Measurements from ENCODE around the gene PHF14. TPM values are rescaled to one million over a fixed set of nuclear protein-coding genes. Genes with fewer than 3 reads are reported as not detected.

Gene PHF14
- total RNA-seq, 2 experiments from 2014 or later = 33.0 to 33.4 TPM

GRCh38 chr7:11079907-11080306 is 106.2 kb downstream of the PHF14 start:
- CTCF ChIA-PET = no interaction called here
- POLR2A ChIA-PET = no interaction called here

DNA sequence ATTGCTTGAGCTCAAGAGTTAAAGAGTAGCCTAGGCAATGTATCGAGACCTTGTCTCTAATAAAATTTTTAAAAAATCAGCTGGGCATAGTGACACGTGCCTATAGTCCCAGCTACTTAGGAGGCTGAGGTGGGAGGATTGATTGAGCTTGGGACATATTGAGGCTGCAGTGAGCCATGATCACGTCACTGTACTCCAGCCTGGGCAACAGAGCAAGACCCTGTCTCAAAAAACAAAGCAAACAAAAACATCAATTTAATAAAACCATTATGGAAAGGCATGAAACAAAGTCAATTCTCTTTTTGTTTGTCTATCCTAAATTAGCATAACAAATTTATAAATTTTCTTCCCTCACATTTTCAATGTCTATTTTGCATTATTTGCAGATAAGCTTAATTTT is 108.4 kb downstream of the PHF14 start:
- POLR2A ChIA-PET = no interaction called here
- CTCF ChIA-PET = no interaction called here

DNA sequence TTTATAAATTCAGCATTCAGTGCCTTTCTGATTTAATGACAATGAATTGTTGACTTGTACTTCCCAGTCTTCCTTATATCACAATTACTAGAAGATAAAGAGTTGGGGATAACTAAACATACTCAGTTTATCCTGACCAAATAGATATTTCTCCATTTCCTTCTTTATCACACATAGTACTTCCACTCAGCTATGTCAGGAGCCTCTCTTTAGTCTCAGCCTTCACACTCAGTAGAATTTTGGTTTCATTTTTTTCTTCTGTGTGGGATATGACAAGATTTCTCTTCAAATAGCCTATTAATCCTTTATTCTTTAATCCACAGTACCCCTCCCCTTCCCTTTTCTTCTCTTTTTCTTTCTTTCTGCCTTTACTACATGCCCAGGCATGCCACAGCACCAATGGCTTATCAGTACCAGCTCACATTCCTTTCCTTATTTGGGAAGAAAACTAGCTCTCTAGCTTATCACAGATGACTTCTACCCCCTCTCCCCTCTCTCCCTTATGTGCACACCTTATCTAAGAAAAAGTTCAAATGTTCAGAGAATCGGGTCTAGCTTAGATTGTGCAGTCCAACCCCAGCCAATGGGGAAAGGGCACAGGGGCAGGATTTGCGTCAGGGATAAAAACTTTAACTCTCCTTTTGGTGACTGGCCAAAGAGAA is 109.0 kb downstream of the PHF14 start:
- ChIA-PET CTCF (no interaction called here), POLR2A (no interaction called here)

DNA sequence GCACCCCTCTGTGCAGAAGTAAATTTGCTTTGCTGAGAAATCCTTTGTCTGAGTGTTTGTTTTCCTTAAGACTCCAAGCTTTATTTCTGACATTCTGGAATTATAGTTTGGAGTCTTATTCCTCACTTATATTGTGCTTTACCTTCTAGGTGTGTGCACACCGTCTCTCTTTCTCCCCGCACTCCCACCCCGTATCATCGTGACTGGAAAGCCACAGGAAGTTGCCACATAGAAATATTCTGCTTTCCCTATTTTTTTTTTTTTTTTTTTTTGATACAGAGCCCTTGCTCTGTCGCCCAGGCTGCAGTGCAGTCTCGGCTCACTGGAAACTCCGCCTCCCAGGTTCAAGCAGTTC is 109.5 kb downstream of the PHF14 start:
- POLR2A ChIA-PET = no interaction called here
- CTCF ChIA-PET = interaction anchor here (0.7 kb wide), 1 partner anchor 54 kb away, joined by 3 read pairs; no protein-coding TSS in a partner anchor

DNA sequence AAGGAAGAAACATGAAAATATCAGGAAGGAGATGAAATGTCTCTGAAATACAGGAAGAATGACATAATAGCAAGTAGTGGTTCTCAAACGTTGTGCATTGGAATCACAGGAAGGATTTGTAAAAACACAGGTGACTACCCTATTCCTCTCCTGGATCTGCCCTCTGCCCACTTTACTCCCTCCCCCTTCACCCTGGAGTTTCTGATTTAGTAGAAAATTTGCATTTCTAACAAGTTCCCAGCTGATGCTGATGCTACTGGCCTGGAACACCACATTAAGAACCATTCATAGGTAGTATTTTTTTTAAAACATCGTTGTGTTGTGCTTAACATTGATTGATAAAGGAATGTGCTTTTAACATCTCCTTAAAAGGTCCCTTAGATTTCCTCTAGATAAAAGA is 130.9 kb downstream of the PHF14 start:
- CTCF ChIA-PET = no interaction called here

DNA sequence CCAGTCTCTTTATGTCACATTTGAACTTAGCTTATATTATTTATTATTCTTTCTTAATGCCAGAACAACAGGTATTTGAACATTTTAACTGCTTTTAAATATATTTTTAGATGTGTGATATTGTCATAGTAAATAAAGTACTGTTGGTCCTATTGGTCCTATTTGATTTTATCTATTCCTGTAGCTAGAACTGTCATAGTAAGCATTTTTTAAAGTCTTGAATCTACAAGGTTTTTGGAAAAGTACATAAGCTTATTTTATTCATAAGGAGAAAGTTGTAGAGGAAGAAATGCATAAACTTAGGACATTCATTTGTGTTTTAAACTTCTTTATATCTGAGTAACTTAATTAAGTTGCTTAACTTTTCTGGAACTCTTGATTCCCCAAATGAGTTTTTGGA is 136.0 kb downstream of the PHF14 start:
- CTCF ChIA-PET = no interaction called here

More for the DNA sequence above, 130.9 kb downstream of the PHF14 start:
- POLR2A ChIA-PET = no interaction called here

GRCh38 chr7:11120068-11120664 is 146.5 kb downstream of the PHF14 start:
- ChIA-PET POLR2A (no interaction called here), CTCF (no interaction called here)

More for the DNA sequence above, 136.0 kb downstream of the PHF14 start:
- POLR2A ChIA-PET = no interaction called here

DNA sequence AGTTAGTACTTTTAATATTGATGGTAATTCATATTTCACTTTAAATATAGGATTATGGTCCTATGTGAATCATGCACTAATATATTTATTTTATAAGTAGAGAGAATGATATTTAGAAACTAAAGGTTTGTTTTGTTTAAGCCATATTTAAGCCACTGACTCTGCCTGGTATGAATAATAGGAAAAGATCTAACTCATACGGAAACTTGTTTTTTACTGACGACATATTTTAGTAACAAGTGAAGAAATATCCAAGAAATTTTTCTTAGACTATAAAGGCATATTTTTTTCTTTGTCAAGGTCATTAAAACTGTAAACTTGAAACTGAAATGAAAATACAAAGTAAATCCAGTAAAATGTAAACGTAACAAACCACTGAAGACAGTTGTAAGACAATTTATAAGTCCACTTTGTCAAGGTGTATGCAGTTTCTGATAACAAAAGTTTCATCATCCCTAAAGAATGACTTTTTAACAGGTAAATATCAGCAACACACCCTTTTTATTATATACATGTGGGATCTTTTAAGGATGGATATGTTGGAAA is 147.1 kb downstream of the PHF14 start:
- ChIA-PET CTCF (no interaction called here), POLR2A (no interaction called here)

DNA sequence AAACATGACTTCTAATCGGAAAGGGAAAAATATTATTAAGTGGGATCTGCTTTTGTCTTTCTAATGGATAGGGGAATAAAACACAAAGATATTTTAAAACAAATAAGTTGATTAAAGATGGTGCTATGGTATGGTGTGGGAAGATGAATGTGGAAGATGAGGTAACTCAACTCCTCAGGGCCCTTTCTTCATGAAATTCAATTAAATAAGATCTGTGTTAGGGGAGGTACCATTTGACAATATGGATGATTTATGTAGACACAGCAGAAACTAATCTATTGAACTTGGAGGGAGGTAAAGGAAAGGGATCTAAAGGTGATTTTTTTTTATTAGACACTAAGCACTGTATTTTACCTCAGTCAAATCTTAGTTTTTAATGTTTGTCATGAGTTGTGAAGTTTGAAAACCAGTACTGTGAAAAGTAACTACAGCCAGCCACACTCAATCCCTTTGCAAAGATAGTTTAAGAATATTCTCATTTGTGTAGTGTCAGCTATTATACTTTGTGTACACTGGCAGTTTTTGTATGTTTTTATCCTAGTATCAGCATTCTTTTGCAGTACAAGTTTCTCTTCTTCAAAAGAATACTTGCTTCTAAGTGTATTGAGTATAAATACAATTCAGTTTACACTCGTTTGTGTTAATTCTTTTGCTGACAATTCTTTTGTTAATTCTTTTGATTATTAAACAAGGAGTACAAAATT is 151.3 kb downstream of the PHF14 start:
- ChIA-PET POLR2A (no interaction called here), CTCF (no interaction called here)

- ChIA-PET POLR2A (no interaction called here), CTCF (interaction anchor here (0.7 kb wide), 1 partner anchor 1589 kb away, joined by 3 read pairs; no protein-coding TSS in a partner anchor)
Measured at GRCh38 chr7:11127114-11127785, 153.6 kb downstream of the PHF14 start.

DNA sequence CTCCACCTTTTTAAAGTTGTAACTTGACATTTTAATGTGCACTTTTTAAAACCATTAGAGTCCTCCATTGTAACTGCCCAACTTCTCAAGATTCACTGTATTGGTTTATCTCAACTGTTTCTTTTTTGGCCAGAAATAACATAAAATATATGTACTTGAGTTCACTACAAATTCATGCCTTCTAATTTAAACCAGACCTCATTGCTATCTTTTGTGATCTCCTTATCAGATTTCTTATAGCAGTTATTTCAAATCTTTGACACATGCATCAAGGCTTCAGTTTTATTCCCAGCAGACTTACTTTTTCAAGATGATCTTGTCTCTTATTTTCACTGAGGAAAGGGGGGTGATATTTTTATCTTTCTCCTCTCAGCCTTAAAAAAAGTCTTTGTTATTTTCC is 154.3 kb downstream of the PHF14 start:
- ChIA-PET CTCF (no interaction called here), POLR2A (no interaction called here)

GRCh38 chr7:11128498-11128897 is 154.8 kb downstream of the PHF14 start:
- ChIA-PET CTCF (no interaction called here), POLR2A (no interaction called here)

GRCh38 chr7:11130012-11130411 is 156.3 kb downstream of the PHF14 start:
- CTCF ChIA-PET = no interaction called here
- POLR2A ChIA-PET = no interaction called here

GRCh38 chr7:11130601-11131000 is 156.9 kb downstream of the PHF14 start:
- ChIA-PET CTCF (no interaction called here), POLR2A (no interaction called here)

DNA sequence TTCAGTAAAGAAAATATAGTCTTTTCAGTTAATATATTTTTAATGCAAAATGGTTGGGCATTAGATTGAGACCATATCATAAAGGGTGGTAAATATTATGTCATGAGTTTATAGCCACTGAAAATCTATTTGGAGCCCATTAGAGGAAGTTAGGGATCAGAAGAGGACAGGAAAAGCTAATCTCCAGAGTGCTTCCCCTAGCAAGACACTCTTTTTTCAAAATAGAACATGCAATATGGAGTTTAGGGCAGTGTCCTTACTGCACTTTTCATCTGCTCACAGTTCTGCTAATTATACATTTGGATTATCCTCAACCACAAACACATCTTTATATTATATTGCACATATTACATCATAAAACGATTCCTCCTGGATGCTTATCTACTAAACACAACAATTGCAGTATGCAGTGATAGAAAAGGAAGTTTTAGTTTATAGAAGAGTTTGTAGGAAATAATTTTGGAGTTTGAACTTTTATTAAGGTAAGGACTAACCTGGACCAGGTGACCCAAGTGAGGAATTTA is 159.8 kb downstream of the PHF14 start:
- CTCF ChIA-PET = no interaction called here
- POLR2A ChIA-PET = no interaction called here

GRCh38 chr7:11135573-11135972 is 161.9 kb downstream of the PHF14 start:
- CTCF ChIA-PET = no interaction called here
- POLR2A ChIA-PET = no interaction called here

DNA sequence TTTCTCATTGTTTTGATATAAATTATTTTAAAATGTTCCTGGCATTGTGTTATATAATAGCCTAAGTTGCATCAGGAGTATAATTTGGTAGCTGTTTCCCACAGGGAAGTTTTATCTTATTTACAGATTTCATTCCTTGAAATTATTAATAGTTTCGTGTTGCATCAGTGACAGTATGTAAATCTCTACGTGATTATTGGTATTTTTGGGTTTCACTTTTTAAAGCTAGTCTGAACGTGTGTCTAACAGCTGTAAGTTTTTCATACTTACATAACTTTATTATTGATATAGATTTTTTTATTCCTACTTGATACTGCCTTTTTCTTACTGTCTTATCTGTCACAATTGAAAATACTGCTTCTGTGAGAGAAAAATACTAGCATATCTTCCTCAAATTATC is 167.9 kb downstream of the PHF14 start:
- POLR2A ChIA-PET = no interaction called here
- CTCF ChIA-PET = no interaction called here

- CTCF ChIA-PET = no interaction called here
Measured at GRCh38 chr7:11153694-11154093, 180.0 kb downstream of the PHF14 start.

DNA sequence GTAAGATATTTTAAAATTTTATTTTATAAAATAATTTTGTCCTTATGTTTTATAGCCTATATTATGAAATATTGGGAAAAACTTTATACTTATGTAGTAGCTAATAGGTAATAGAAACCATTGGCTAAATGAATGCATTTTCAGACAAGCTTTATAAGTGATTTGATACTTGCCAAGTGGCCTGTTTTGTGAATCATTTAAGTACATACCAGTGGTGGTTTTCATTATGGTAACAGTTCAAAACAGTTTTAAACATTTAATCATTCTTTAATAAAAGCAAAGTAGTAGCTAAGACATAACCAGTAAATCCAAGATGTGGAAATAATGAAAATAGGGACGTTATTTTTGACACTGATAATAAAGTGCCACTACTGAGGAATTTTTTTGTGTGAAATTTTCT is 182.2 kb downstream of the PHF14 start:
- POLR2A ChIA-PET = no interaction called here
- CTCF ChIA-PET = no interaction called here

More at GRCh38 chr7:11153694-11154093, 180.0 kb downstream of the PHF14 start:
- POLR2A ChIA-PET = no interaction called here

GRCh38 chr7:11161499-11161898 is 187.8 kb downstream of the PHF14 start:
- ChIA-PET CTCF (no interaction called here), POLR2A (no interaction called here)

GRCh38 chr7:11163220-11163619 is 189.5 kb downstream of the PHF14 start:
- ChIA-PET CTCF (no interaction called here), POLR2A (no interaction called here)
